GM12801 (cell line): ENCODE measurements around the gene SCART1.

Source experiments
- TF ChIP-seq, protein P1 (sequence below): IDR thresholded peaks from one replicate; pipeline ENCODE4 v1.5.1; 2011; ENCODE audit warnings: control low read depth; ENCODE audit not compliant: insufficient read length; ENCODE audit errors: extremely low read depth

The SCART1 gene

DNA sequence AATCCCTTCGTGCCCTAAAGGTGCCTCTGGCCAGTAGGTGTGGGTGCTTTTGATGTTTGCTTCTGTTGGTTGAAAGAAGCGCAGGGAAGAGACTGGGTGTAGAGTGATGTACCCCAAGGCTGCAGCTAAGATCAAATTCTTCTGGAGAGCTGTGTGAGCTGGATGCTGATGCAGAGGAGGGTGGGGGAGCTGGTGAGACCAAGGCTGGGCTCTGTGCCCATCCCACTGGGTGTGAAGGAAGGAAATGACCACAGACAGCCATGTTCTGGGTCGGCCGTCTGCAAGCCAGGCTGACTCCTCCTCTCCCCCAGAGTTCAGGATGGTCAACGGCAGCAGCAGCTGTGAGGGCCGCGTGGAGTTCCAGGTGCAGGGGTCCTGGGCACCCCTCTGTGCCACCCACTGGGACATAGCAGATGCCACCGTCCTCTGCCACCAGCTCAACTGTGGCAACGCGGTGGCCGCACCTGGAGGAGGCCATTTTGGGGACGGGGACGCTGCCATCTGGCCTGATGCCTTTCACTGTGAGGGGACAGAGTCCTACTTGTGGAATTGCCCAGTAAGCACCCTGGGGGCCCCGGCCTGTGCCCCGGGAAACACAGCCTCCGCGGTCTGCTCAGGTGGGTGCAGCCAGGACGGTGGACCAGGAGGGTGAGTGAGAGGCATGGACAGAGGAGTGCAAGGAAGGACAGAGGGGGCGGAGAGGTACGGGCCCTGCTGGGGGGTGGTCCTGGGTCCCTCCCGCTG lies 5.1 kb downstream of the SCART1 start:
- TF ChIP-seq, protein P1, sequence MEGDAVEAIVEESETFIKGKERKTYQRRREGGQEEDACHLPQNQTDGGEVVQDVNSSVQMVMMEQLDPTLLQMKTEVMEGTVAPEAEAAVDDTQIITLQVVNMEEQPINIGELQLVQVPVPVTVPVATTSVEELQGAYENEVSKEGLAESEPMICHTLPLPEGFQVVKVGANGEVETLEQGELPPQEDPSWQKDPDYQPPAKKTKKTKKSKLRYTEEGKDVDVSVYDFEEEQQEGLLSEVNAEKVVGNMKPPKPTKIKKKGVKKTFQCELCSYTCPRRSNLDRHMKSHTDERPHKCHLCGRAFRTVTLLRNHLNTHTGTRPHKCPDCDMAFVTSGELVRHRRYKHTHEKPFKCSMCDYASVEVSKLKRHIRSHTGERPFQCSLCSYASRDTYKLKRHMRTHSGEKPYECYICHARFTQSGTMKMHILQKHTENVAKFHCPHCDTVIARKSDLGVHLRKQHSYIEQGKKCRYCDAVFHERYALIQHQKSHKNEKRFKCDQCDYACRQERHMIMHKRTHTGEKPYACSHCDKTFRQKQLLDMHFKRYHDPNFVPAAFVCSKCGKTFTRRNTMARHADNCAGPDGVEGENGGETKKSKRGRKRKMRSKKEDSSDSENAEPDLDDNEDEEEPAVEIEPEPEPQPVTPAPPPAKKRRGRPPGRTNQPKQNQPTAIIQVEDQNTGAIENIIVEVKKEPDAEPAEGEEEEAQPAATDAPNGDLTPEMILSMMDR, result no peak

DNA sequence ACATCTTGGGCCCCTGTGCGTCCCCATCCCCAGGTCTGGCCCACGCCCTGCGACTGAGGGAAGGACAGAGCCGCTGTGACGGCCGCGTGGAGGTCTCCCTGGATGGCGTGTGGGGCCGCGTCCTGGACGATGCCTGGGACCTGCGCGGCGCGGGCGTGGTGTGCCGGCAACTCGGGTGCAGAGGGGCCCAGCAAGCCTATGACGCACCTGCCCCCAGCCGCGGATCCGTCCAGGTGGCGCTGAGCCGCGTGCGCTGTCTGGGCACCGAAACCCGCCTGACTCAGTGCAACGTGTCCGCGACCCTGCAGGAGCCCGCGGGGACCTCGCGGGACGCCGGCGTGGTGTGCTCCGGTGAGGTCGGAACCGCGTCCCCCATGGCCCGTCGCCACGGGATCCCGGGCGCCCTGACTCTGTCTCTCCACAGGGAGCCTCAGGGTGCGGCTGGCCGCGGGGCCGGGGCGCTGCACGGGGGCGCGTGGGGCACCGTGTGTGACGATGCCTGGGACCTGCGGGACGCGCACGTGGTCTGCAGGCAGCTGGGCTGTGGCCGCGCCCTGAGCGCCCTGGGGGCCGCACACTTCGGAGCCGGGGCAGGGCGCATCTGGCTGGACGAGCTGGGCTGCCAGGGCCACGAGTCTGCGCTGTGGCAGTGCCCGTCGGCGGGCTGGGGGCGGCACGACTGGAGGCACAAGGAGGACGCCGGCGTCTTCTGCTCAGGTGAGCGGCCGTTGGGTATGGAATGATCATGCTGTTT lies 5.9 kb downstream of the SCART1 start:
- TF ChIP-seq, protein P1, result no peak

DNA sequence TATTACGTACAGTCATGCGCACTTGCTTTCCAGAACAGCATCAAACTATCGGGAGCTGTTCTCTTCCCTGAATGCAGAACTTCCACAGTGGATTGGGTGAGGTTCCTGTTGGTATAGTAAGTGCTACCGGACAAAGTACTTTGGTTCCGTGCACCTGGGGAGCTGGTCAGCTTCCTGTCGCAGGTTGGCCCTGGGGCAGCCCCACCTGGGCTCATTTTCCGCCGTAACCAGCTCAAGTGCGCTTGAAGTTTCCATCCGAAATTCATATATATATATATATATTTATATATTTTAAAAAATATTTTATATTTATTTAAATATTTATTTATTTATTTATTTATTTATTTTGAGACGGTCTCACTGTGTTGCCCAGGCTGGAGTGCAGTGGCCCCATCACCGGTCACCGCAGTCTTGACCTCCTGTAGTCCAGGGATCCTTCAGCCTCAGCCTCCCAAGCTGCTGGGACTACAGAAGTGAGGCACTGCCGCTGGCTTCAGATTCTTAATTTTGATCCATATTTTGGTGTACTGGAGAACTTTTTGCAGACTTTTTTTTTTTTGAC lies 6.5 kb downstream of the SCART1 start:
- TF ChIP-seq, protein P1, result no peak

DNA sequence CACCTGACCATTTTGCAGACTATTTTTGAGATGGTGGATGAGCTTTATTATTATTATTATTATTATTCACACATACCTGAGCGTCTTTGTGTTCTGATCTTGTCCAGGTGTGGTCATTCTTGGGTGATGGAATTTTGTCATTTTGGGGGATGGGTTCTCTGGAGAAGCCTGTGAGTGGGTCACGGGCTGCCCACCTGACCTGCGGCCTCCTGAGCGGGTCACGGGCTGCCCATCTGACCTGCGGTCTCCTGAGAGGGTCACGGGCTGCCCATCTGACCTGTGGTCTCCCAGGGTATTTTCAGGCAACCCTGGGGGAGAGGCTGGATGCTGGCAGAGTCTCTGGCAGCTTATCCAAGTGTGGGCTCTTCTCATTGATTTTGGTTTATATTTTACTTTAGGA lies 7.3 kb downstream of the SCART1 start:
- TF ChIP-seq, protein P1, result no peak

DNA sequence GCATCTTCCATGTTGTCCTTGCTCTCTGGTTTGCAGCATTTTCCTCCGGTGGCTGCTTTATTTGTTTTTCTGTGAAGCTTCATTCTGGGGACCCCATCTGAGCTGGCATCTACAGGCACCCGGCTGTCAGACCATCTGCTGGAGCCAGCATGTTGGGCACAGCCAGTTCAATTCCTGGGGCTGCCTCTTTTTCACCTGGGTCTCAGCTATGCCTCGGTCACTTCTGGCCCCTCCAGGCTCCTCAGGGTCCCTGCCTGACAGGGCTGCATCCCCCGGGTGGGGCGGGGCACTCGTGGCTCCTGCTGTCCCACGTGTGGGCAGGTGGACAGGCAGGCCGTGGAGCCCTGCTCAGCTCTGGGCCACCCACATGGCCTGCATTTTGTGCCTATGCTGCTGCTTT lies 8.1 kb downstream of the SCART1 start:
- TF ChIP-seq, protein P1, result no peak

DNA sequence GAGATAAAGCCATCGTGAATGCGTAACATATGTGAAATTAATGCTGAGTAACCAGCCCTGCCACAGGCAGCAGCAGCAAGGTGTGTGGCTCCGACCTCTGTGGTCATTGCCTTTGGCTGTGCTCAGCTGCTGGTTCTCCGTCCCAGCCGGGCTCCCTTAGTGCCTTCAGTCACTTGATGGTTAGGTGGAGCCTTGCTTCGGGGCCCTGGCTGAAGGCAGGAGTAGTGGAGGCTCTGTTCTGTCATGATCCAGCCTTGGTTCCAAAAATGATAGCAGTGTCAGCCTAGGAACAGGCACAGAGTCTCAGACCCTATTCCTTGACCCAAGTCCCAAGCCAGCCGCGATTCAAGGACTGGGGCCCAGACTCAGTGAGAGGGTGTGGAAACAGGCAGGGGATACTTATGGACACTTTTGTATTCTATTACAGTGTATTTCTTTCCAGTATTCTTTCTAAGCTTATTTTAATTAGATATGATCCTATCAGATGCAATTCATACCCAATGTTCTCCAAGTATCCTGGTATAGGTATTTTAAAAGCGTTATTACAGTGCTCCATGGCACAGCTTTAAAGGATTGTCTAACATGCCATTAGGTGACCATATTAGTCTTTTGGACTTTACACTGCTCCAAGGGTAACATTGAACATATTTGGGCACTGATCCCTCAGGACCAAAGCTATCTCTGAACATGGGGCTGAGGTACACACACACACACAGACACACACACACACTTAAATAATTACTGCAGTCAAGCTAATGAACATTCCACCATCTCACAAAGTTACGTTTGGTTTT lies 9.0 kb downstream of the SCART1 start:
- TF ChIP-seq, protein P1, result no peak

DNA sequence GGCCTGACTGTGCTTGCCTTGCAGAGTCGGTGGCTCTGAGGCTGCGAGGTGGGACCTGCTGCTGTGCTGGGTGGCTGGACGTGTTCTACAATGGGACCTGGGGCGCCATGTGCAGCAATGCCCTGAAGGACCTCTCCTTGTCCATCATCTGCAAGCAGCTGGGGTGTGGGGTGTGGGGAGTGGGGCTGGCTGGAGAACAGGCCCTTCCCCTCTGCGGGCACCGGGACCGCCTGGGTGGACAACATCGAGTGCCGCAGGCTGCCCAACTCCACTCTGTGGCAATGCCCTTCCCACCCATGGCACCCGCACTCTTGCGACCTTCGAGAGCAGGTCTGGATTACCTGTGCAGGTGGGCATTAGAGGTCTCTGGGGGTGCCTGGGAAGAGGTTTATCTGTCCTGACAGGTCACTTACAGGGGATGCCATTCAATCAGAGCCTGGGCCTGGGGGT lies 10.9 kb downstream of the SCART1 start:
- TF ChIP-seq, protein P1, result no peak
